Adrenal gland (tissue), 5 donors: Measurements from ENCODE around the gene FGD2.
A peak's percentile ranks its signal among the peaks of the same experiment; 100 is the strongest.

Experiments used
- CTCF ChIP-seq, 6 experiments: fragments of 450-650 bp in 4 of 6; fragments of 200-600 bp in 2 of 6; sonication (generic) in 1 of 6; IDR thresholded peaks; 1 replicate in 5 of 6; 2 replicates in 1 of 6; pipeline versions ENCODE4 v1.5.1 to v1.8.0; 2016 to 2021; ENCODE audit warnings: antibody characterized with exemption in 6 of 6, mild to moderate bottlenecking in 2 of 6, moderate library complexity in 1 of 6
- POLR2A ChIP-seq, 2 donors: fragments of 450-650 bp; IDR thresholded peaks; one replicate each; pipeline ENCODE4 v1.6.1; 2017; ENCODE audit warnings: antibody characterized with exemption in 2 of 2, mild to moderate bottlenecking in 2 of 2, moderate library complexity in 1 of 2
- donor health status: DM: no; HTN: no; CAD: no.

- TF ChIP-seq POLR2A (IDR thresholded peaks at IDR 0.05), result no peak
- TF ChIP-seq CTCF (IDR thresholded peaks at IDR 0.05), result peak in 4 of 6 experiments; percentile 18 to 35 (median 29)
Measured at GRCh38 chr6:36977470-36977941, 27.9 kb upstream of the FGD2 start.
